ENCODE data around the gene SAYSD1.

DNA sequence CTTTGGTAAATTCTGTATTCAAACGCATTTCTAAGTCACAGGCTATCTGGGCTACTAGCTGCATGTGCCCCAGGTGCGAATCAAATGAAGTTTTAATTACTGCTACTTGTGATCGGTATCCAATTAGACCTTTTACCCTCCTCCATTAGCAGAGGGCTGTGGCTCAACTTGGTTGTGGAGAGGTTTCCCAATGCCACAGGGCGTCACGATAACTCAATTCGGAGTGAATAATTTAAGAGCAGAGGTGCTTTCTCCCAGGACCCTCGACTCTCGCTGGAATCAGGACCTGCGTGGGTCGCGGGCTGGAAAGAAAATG is 640 bp downstream of the SAYSD1 start:
- no peak for TF ChIP-seq EP300 (IDR thresholded peaks at IDR 0.05; ENCODE audit: low read length)
- TF ChIP-seq, protein P1, sequence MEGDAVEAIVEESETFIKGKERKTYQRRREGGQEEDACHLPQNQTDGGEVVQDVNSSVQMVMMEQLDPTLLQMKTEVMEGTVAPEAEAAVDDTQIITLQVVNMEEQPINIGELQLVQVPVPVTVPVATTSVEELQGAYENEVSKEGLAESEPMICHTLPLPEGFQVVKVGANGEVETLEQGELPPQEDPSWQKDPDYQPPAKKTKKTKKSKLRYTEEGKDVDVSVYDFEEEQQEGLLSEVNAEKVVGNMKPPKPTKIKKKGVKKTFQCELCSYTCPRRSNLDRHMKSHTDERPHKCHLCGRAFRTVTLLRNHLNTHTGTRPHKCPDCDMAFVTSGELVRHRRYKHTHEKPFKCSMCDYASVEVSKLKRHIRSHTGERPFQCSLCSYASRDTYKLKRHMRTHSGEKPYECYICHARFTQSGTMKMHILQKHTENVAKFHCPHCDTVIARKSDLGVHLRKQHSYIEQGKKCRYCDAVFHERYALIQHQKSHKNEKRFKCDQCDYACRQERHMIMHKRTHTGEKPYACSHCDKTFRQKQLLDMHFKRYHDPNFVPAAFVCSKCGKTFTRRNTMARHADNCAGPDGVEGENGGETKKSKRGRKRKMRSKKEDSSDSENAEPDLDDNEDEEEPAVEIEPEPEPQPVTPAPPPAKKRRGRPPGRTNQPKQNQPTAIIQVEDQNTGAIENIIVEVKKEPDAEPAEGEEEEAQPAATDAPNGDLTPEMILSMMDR (IDR thresholded peaks at IDR 0.05 in 2 of 3, conservative IDR thresholded peaks at IDR 0.05 in 1 of 3; ENCODE audit: insufficient read depth in 2 of 3, low read depth in 1 of 3, low read length in 3 of 3): no peak
- TF ChIP-seq MYC (IDR thresholded peaks at IDR 0.05; ENCODE audit: low read depth, low read length): no peak
- TF ChIP-seq MYC (CRISPR knock-in tag; IDR thresholded peaks at IDR 0.05; ENCODE audit: borderline replicate concordance, low read depth): no peak
- TF ChIP-seq MYNN (IDR thresholded peaks at IDR 0.05): no peak
- no peak for TF ChIP-seq MYNN (CRISPR knock-in tag; IDR thresholded peaks at IDR 0.05)
- TF ChIP-seq ZNF3 (CRISPR knock-in tag; IDR thresholded peaks at IDR 0.05): no peak
- TF ChIP-seq NBN (IDR thresholded peaks at IDR 0.05; ENCODE audit: low read depth): no peak
- no peak for TF ChIP-seq ZFP36 (IDR thresholded peaks at IDR 0.05; ENCODE audit: low read depth, low read length, partially characterized antibody)
- TF ChIP-seq CTBP1 (IDR thresholded peaks at IDR 0.05; ENCODE audit: borderline replicate concordance): no peak
- no peak for TF ChIP-seq ZNF274 (IDR thresholded peaks at IDR 0.05; ENCODE audit: borderline replicate concordance, low read depth, low read length)
